Breast epithelium (tissue), 3 donors: ENCODE measurements around the gene GHR.

Experiments
- POLR2AphosphoS5 ChIP-seq, 3 donors: sonication (generic); formaldehyde crosslinking; IDR thresholded peaks; one replicate each; pipeline ENCODE4 v1.6.1; 2017; ENCODE audit warnings: antibody characterized with exemption in 3 of 3
- TF ChIP-seq, protein P1 (sequence below), 3 donors: fragments of 450-650 bp; IDR thresholded peaks; one replicate each; pipeline ENCODE4 v1.5.1; 2016 to 2017; ENCODE audit warnings: antibody characterized with exemption in 3 of 3, mild to moderate bottlenecking in 3 of 3, moderate library complexity in 3 of 3

DNA sequence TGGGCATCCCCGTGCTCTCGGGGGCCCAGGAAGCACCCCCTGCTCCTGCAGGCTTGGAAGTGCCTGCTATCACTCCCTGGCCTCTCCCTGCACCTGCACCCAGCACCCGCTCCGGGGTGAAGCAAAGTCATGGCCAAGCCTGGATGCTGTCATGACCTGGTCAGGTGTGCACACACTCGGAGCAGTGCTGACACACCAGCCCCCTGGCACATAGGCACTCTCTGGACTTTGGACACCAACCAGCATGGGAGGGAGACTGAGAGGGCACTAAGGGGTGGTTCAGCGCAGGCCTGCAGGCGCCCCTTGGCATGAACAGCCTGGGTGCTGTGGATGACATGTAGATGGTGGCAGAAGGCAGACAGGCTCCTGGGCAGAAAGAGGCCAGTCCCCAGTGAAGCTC is 158.6 kb downstream of the GHR start:
- TF ChIP-seq, protein P1, sequence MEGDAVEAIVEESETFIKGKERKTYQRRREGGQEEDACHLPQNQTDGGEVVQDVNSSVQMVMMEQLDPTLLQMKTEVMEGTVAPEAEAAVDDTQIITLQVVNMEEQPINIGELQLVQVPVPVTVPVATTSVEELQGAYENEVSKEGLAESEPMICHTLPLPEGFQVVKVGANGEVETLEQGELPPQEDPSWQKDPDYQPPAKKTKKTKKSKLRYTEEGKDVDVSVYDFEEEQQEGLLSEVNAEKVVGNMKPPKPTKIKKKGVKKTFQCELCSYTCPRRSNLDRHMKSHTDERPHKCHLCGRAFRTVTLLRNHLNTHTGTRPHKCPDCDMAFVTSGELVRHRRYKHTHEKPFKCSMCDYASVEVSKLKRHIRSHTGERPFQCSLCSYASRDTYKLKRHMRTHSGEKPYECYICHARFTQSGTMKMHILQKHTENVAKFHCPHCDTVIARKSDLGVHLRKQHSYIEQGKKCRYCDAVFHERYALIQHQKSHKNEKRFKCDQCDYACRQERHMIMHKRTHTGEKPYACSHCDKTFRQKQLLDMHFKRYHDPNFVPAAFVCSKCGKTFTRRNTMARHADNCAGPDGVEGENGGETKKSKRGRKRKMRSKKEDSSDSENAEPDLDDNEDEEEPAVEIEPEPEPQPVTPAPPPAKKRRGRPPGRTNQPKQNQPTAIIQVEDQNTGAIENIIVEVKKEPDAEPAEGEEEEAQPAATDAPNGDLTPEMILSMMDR (IDR thresholded peaks at IDR 0.05) = no peak
- TF ChIP-seq POLR2AphosphoS5 (IDR thresholded peaks at IDR 0.05) = no peak
